HepG2 (cell line): ENCODE data around the gene EMILIN1. TPM values are rescaled to one million over a fixed set of nuclear protein-coding genes. Genes with fewer than 3 reads are reported as not detected.

ENCODE experiments used
- CBX1 ChIP-seq: IDR thresholded peaks from one replicate; pipeline ENCODE4 v1.6.1; 2016; ENCODE audit warnings: antibody characterized with exemption, low read depth
- CCAR2 ChIP-seq: fragments of 200-400 bp; formaldehyde crosslinking; optimal IDR thresholded peaks from 2 replicates; pipeline ENCODE3; 2018; ENCODE audit warnings: low read depth, mild to moderate bottlenecking, low read length, moderate library complexity
- HHEX ChIP-seq: IDR thresholded peaks from 2 replicates; pipeline ENCODE4 v1.6.1; 2016; ENCODE audit warnings: control low read depth
- KDM1A ChIP-seq: IDR thresholded peaks from 2 replicates; pipeline ENCODE4 v1.6.1; 2016; ENCODE audit warnings: missing compliant biosample characterization
- KLF9 ChIP-seq: IDR thresholded peaks from 2 replicates; pipeline ENCODE4 v1.6.1; 2016; ENCODE audit warnings: low read depth
- MEF2D ChIP-seq: sonication (generic); formaldehyde crosslinking; IDR thresholded peaks from 2 replicates; pipeline ENCODE4 v1.5.1; 2020; ENCODE audit warnings: mild to moderate bottlenecking, missing genetic modification reagents
- PCBP1 ChIP-seq: fragments of 200-400 bp; formaldehyde crosslinking; IDR thresholded peaks from 2 replicates; pipeline ENCODE4 v1.6.1; 2017; ENCODE audit warnings: mild to moderate bottlenecking, low read depth, low read length, borderline replicate concordance
- PHF21A ChIP-seq: sonication (generic); formaldehyde crosslinking; IDR thresholded peaks from 2 replicates; pipeline ENCODE4 v1.5.0; 2020; ENCODE audit warnings: mild to moderate bottlenecking, missing genetic modification reagents
- RNF2 ChIP-seq: fragments of 450-650 bp; conservative IDR thresholded peaks from 2 replicates; pipeline ENCODE4 v1.6.1; 2016; ENCODE audit warnings: low read depth
- SSRP1 ChIP-seq: IDR thresholded peaks from 2 replicates; pipeline ENCODE4 v1.6.1; 2016; ENCODE audit warnings: control low read depth
- TARDBP ChIP-seq: sonication (generic); formaldehyde crosslinking; IDR thresholded peaks from 2 replicates; pipeline ENCODE4 v1.8.0; 2022; ENCODE audit warnings: mild to moderate bottlenecking, missing genetic modification reagents
- TBX3 ChIP-seq: fragments of 450-650 bp; IDR thresholded peaks from 2 replicates; pipeline ENCODE4 v1.6.1; 2017; ENCODE audit warnings: antibody characterized with exemption, mild to moderate bottlenecking, inconsistent platforms, borderline replicate concordance
- ZMYM3 ChIP-seq: sonication (generic); formaldehyde crosslinking; IDR thresholded peaks from 2 replicates; pipeline ENCODE4 v1.5.1; 2020; ENCODE audit warnings: mild to moderate bottlenecking, missing genetic modification reagents
- ZNF235 ChIP-seq: sonication (generic); formaldehyde crosslinking; IDR thresholded peaks from 2 replicates; pipeline ENCODE4 v1.8.1; 2023; ENCODE audit warnings: mild to moderate bottlenecking, missing genetic modification reagents, borderline replicate concordance
- ZNF24 ChIP-seq: fragments of 450-650 bp; IDR thresholded peaks from 2 replicates; pipeline ENCODE4 v1.6.1; 2017; ENCODE audit warnings: antibody characterized with exemption, mild to moderate bottlenecking
- ZNF724P ChIP-seq: sonication (generic); formaldehyde crosslinking; IDR thresholded peaks from 2 replicates; pipeline ENCODE4 v1.8.0; 2022; ENCODE audit warnings: missing genetic modification reagents, borderline replicate concordance
- ZNF75D ChIP-seq: sonication (generic); formaldehyde crosslinking; IDR thresholded peaks from 2 replicates; pipeline ENCODE4 v1.8.1; 2023; ENCODE audit warnings: missing genetic modification reagents, mild to moderate bottlenecking, borderline replicate concordance
- ZNF784 ChIP-seq: sonication (generic); formaldehyde crosslinking; IDR thresholded peaks from 2 replicates; pipeline ENCODE4 v1.5.1; 2020; ENCODE audit warnings: missing genetic modification reagents, mild to moderate bottlenecking, borderline replicate concordance
- polyA plus RNA-seq, 8 experiments: library from polyadenylated mRNA; depleted of rRNA in 3 of 8; stranded (reverse) in 7 of 8; unstranded in 1 of 8; fragments of >200 nt; fragmentation: Illumina TruSeq in 4 of 8; extraction: Trizol in 4 of 8; gene quantifications; 2 replicates each; pipeline versions ENCODE4 v1.2.1 to v1.2.3, GENCODE V29; 2011 to 2016; ENCODE audit warnings: low read depth in 4 of 8, missing spikeins in 1 of 8, mixed read lengths in 1 of 8; ENCODE audit not compliant: insufficient read depth in 1 of 8
- total RNA-seq, 5 experiments: library from RNA; depleted of rRNA; stranded (reverse); fragments of >200 nt; fragmentation: Illumina TruSeq; extraction: Trizol; gene quantifications; 2 replicates each; pipeline ENCODE4 v1.2.3, GENCODE V29; 2016; ENCODE audit warnings: low read depth in 1 of 5
- TF ChIP-seq, protein P1 (sequence below): sonication (generic); formaldehyde crosslinking; IDR thresholded peaks from 2 replicates; pipeline ENCODE4; 2020; ENCODE audit warnings: missing genetic modification reagents, mild to moderate bottlenecking, borderline replicate concordance
- TF ChIP-seq, protein P2 (sequence below): sonication (generic); formaldehyde crosslinking; IDR thresholded peaks from 2 replicates; pipeline ENCODE4 v1.9.0; 2021; ENCODE audit warnings: missing genetic modification reagents, borderline replicate concordance
- TF ChIP-seq, protein P3 (sequence below): sonication (generic); formaldehyde crosslinking; IDR thresholded peaks from 2 replicates; pipeline ENCODE4 v1.5.1; 2020; ENCODE audit warnings: missing genetic modification reagents, mild to moderate bottlenecking, borderline replicate concordance

The EMILIN1 gene
- total and polyA plus RNA-seq, 2 of the 13 experiments (the other 11 are each of a cell fraction or from before 2014, with no cell fraction given), result 8.1 to 9.7 TPM

- peak; percentile 82 for TF ChIP-seq KDM1A
- TF ChIP-seq, protein P1, sequence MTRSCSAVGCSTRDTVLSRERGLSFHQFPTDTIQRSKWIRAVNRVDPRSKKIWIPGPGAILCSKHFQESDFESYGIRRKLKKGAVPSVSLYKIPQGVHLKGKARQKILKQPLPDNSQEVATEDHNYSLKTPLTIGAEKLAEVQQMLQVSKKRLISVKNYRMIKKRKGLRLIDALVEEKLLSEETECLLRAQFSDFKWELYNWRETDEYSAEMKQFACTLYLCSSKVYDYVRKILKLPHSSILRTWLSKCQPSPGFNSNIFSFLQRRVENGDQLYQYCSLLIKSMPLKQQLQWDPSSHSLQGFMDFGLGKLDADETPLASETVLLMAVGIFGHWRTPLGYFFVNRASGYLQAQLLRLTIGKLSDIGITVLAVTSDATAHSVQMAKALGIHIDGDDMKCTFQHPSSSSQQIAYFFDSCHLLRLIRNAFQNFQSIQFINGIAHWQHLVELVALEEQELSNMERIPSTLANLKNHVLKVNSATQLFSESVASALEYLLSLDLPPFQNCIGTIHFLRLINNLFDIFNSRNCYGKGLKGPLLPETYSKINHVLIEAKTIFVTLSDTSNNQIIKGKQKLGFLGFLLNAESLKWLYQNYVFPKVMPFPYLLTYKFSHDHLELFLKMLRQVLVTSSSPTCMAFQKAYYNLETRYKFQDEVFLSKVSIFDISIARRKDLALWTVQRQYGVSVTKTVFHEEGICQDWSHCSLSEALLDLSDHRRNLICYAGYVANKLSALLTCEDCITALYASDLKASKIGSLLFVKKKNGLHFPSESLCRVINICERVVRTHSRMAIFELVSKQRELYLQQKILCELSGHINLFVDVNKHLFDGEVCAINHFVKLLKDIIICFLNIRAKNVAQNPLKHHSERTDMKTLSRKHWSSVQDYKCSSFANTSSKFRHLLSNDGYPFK (CRISPR knock-in tag), result peak; percentile 78; the same call in 1 of the 2 replicates
- TF ChIP-seq, protein P2, sequence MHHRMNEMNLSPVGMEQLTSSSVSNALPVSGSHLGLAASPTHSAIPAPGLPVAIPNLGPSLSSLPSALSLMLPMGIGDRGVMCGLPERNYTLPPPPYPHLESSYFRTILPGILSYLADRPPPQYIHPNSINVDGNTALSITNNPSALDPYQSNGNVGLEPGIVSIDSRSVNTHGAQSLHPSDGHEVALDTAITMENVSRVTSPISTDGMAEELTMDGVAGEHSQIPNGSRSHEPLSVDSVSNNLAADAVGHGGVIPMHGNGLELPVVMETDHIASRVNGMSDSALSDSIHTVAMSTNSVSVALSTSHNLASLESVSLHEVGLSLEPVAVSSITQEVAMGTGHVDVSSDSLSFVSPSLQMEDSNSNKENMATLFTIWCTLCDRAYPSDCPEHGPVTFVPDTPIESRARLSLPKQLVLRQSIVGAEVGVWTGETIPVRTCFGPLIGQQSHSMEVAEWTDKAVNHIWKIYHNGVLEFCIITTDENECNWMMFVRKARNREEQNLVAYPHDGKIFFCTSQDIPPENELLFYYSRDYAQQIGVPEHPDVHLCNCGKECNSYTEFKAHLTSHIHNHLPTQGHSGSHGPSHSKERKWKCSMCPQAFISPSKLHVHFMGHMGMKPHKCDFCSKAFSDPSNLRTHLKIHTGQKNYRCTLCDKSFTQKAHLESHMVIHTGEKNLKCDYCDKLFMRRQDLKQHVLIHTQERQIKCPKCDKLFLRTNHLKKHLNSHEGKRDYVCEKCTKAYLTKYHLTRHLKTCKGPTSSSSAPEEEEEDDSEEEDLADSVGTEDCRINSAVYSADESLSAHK (CRISPR knock-in tag), result peak; percentile 89
- no peak for TF ChIP-seq CBX1
- peak; percentile 60; the same call in 1 of the 2 replicates for TF ChIP-seq TARDBP (CRISPR knock-in tag)
- TF ChIP-seq ZNF235 (CRISPR knock-in tag), result no peak; the same call in 1 of the 2 replicates
- TF ChIP-seq PHF21A, result peak; percentile 79
- peak; percentile 95 for TF ChIP-seq MEF2D (CRISPR knock-in tag)
- peak; percentile 99 for TF ChIP-seq ZNF24
- TF ChIP-seq, protein P3, sequence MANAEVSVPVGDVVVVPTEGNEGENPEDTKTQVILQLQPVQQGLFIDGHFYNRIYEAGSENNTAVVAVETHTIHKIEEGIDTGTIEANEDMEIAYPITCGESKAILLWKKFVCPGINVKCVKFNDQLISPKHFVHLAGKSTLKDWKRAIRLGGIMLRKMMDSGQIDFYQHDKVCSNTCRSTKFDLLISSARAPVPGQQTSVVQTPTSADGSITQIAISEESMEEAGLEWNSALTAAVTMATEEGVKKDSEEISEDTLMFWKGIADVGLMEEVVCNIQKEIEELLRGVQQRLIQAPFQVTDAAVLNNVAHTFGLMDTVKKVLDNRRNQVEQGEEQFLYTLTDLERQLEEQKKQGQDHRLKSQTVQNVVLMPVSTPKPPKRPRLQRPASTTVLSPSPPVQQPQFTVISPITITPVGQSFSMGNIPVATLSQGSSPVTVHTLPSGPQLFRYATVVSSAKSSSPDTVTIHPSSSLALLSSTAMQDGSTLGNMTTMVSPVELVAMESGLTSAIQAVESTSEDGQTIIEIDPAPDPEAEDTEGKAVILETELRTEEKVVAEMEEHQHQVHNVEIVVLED (CRISPR knock-in tag), result peak; percentile 75
- peak; percentile 76 for TF ChIP-seq PCBP1
- TF ChIP-seq HHEX (CRISPR knock-in tag), result peak; percentile 54; the same call in 1 of the 2 replicates
- TF ChIP-seq ZNF784, result peak; percentile 54; the same call in 1 of the 2 replicates
- peak; percentile 87; the same call in 1 of the 2 replicates for TF ChIP-seq ZNF75D (CRISPR knock-in tag)
- TF ChIP-seq ZMYM3 (CRISPR knock-in tag), result no peak; the same call in 1 of the 2 replicates
- TF ChIP-seq TBX3, result no peak; the same call in 1 of the 2 replicates
- peak; percentile 95 for TF ChIP-seq ZNF724P
- peak; percentile 92 for TF ChIP-seq RNF2
- TF ChIP-seq SSRP1 (CRISPR knock-in tag), result peak; percentile 100
- peak; percentile 51 for TF ChIP-seq CCAR2
- TF ChIP-seq KLF9 (CRISPR knock-in tag), result no peak; the same call in 1 of the 2 replicates
These were observed 27.2 kb upstream of the EMILIN1 start, which contains the start of gene AGBL5 (continued) for GRCh38 chr2:27050996-27051901.
